ENCODE results near the gene PARP6. TPM values are rescaled to one million over a fixed set of nuclear protein-coding genes. Genes with fewer than 3 reads are reported as not detected.
A peak's percentile ranks its signal among the peaks of the same experiment; 100 is the strongest.

The PARP6 gene
- total RNA-seq, 1 donor from 2014 or later: 78.6 TPM

DNA sequence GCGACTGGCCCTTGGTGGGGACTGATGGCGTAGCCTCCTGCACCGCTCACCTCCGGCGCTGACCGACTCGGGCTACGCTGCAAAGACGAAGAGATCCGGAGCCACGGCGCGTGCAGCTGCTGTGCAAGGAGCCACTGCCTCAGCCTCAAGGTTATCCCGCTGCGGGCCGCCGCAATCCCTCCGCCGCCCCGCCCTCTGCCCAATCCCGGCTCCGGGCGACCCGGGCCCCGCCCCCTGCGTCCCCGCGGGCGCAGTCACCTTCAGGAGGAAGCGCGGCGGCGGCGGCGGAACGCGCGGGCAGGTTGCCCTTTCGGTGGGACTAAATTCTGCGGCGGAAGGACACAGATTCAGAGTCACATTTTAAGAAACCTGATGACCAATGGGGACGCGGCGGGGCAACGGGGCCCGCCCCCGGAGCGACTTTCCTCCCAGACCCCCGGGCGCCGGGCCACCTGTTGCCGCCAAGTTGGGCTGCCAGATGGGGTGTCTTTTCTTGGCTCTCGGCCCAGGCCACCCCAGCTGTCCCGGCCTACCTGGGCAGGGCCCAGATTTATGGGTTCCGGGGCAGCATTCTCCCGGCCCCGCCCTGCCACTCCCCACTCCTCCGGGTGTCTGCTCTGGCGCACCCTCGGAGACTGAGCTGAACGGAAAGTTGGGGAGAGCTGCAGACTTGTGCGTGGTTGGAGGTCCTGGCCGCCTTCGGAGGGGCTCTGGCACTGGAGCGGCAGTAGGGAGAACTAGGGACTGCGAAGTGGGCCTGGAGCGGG lies 41.1 kb downstream of the PARP6 start, which contains the start of gene PKM:
Gene PKM, minus strand, starts transcription at position 125 of the 767 bp plus-strand sequence. CDS start 12,093 bp downstream, outside the sequence.
- peak; percentile 99 for DNase-seq
- intact Hi-C loops (cut with micrococcal nuclease): loop anchor here (1.0 to 5.0 kb wide), 2 partner anchors 34 to 41 kb away; partner anchors contain the start of genes GRAMD2A and PARP6
- H3K27ac Mint-ChIP-seq: peak within 1 kb of the TSS; percentile 98
- H3K4me3 Mint-ChIP-seq: peak within 1 kb of the TSS; percentile 95
- H3K9me3 Mint-ChIP-seq: no peaks in the 10 kb centered on the region
- H3K4me1 Mint-ChIP-seq: peaks cover 45% of the 10 kb centered on the region
- H3K27me3 Mint-ChIP-seq: no peaks in the 10 kb centered on the region
- H3K36me3 Mint-ChIP-seq (ENCODE audit: low read depth): peaks cover 35% of the 10 kb centered on the region

DNA sequence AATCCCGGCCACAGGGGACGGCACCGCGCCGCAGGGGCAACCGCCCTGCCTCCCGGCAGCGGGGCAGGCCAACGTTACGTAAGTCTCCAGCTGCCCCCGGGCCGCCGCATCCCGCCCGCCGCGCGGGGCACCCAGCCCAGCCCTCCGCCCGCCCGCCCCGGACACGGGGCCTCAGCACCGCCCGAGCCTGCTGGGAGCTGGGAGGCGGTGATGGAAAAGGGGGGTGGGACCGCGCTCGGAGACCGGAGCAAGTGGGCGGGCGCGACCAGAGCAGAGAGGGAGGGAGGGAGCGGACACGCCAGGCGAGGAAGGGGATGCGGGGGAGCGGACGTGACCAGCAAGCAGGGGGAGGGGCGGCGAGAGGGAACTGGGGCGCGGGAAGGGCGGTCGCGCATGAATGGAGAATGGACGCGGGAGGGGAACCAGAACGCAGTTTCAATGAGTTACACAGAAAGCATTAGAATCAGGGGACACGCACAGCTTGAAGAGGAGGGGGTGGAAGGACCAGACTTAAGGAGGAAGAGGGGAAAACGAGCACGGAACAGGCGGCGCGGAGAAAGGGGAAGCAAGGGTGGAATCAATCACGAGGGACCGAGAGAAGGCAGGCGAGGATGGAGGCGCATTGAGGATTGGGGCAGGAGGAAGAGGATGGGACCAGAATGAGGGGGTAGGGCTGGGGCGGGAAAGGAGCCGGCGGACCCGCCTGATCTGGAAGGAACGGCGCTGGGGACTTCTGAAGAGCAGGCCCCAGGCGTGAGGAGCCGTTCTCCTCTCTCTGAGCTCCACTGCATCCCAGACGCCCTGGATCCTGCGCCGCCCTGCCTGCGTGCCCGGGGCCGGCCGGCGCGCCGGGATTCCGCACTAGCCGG lies 41.9 kb downstream of the PARP6 start:
- peak; percentile 93 for DNase-seq
- H3K27ac Mint-ChIP-seq: peak overlapping the region; percentile 98
- intact Hi-C loops (cut with micrococcal nuclease): loop anchor here (1.0 to 5.0 kb wide), 2 partner anchors 33 to 42 kb away; partner anchors contain the start of genes GRAMD2A and PARP6
- no peaks in the 10 kb centered on the region for H3K9me3 Mint-ChIP-seq
- H3K36me3 Mint-ChIP-seq (ENCODE audit: low read depth): peaks cover 43% of the 10 kb centered on the region
- H3K4me3 Mint-ChIP-seq: peak overlapping the region; percentile 95
- no peaks in the 10 kb centered on the region for H3K27me3 Mint-ChIP-seq
- H3K4me1 Mint-ChIP-seq: peaks cover 51% of the 10 kb centered on the region

DNA sequence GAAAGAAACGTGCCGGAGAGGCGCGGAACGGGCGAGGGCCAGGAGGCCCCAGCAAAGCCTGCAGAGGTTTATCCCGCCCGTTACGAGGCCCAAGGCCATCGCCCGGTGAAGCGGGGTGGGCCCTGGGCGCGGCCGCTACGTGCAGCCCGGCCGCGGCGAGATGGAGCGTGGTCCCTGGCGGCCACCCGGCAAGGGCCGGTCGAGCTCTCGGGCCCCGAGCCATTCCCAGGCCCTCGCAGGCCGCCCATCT lies 42.5 kb downstream of the PARP6 start:
- Mint-ChIP-seq H3K4me1 (peaks cover 48% of the 10 kb centered on the region), H3K9me3 (no peaks in the 10 kb centered on the region), H3K4me3 (peak overlapping the region; percentile 95), H3K36me3 (ENCODE audit: low read depth) (peaks cover 46% of the 10 kb centered on the region), H3K27me3 (no peaks in the 10 kb centered on the region), H3K27ac (peak overlapping the region; percentile 98)
- intact Hi-C loops (cut with micrococcal nuclease): loop anchor here (5.0 kb wide), 2 partner anchors 33 to 147 kb away; partner anchors contain the start of genes GRAMD2A and HEXA
- no peak for DNase-seq

GRCh38 chr15:72229076-72229946 lies 43.0 kb downstream of the PARP6 start:
- intact Hi-C loops (cut with micrococcal nuclease): loop anchor here (5.0 kb wide), 1 partner anchor 148 kb away; the partner anchor contains the start of gene HEXA

GRCh38 chr15:72227720-72228119 lies 44.6 kb downstream of the PARP6 start:
- intact Hi-C loops (cut with micrococcal nuclease): loop anchor here (1.0 to 5.0 kb wide), 7 partner anchors 10 to 247 kb away; partner anchors contain the start of genes ARIH1, HEXA, MYO9A and PARP6
- H3K4me1 Mint-ChIP-seq: peaks cover 53% of the 10 kb centered on the region
- H3K27ac Mint-ChIP-seq: peak overlapping the region; percentile 98
- peak; percentile 64 for DNase-seq
- H3K36me3 Mint-ChIP-seq (ENCODE audit: low read depth): peaks cover 65% of the 10 kb centered on the region
- peak overlapping the region; percentile 95 for H3K4me3 Mint-ChIP-seq
- H3K9me3 Mint-ChIP-seq: no peaks in the 10 kb centered on the region
- H3K27me3 Mint-ChIP-seq: no peaks in the 10 kb centered on the region

More at GRCh38 chr15:72229076-72229946, 43.0 kb downstream of the PARP6 start:
- Mint-ChIP-seq H3K27me3 (no peaks in the 10 kb centered on the region), H3K4me3 (peak overlapping the region; percentile 95), H3K27ac (peak overlapping the region; percentile 98), H3K9me3 (no peaks in the 10 kb centered on the region), H3K4me1 (peaks cover 45% of the 10 kb centered on the region), H3K36me3 (ENCODE audit: low read depth) (peaks cover 49% of the 10 kb centered on the region)
- DNase-seq: peak; percentile 82

DNA sequence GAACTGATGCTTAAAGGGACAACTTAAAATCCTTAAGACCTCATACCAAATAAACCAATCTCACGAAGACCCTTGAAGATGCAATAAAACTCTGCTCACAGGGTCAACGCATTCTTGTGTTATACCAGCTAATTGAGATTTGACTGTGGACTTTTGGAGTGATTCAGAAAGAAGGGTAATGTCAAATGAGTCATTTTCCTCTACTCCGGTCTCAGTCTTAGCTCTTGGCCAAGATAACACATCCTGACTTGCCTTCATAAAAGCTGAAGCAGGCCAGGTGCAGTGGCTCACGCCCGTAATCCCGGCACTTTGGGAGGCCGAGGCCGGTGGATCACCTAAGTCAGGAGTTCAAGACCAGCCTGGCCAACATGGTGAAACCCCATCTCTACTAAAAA lies 45.2 kb downstream of the PARP6 start:
- H3K4me3 Mint-ChIP-seq: peak overlapping the region; percentile 95
- H3K9me3 Mint-ChIP-seq: no peaks in the 10 kb centered on the region
- intact Hi-C loops (cut with micrococcal nuclease): loop anchor here (2.0 to 5.0 kb wide), 4 partner anchors 20 to 150 kb away; partner anchors contain the start of genes HEXA and PARP6
- H3K27ac Mint-ChIP-seq: peak overlapping the region; percentile 98
- no peaks in the 10 kb centered on the region for H3K27me3 Mint-ChIP-seq
- peak; percentile 81 for DNase-seq
- peaks cover 52% of the 10 kb centered on the region for H3K4me1 Mint-ChIP-seq
- peaks cover 70% of the 10 kb centered on the region for H3K36me3 Mint-ChIP-seq (ENCODE audit: low read depth)

DNA sequence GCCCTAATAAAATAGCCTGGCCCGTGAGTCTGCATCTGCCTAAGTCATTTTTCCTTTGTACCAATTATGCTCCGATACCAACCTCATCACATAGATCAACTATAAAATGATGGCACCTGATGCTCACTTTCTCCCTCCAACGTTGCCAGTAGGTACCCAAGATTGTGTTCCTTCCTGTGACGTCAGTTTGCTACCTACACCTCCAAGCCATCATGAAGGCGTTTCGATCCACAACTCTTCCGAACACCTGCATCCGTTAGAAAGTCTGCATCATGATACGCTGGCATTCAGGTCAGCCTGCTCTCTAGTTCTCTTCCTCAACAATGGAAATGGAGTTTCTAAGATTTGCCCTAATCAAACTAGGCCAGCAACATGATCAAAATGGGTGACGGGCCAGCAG lies 49.1 kb downstream of the PARP6 start:
- H3K36me3 Mint-ChIP-seq (ENCODE audit: low read depth): peaks cover 87% of the 10 kb centered on the region
- H3K4me1 Mint-ChIP-seq: peaks cover 67% of the 10 kb centered on the region
- no peaks in the 10 kb centered on the region for H3K9me3 Mint-ChIP-seq
- peak overlapping the region; percentile 61 for H3K27ac Mint-ChIP-seq
- no peaks in the 10 kb centered on the region for H3K27me3 Mint-ChIP-seq
- intact Hi-C loops (cut with micrococcal nuclease): no loop called here
- DNase-seq: no peak
- H3K4me3 Mint-ChIP-seq: peak overlapping the region; percentile 9

DNA sequence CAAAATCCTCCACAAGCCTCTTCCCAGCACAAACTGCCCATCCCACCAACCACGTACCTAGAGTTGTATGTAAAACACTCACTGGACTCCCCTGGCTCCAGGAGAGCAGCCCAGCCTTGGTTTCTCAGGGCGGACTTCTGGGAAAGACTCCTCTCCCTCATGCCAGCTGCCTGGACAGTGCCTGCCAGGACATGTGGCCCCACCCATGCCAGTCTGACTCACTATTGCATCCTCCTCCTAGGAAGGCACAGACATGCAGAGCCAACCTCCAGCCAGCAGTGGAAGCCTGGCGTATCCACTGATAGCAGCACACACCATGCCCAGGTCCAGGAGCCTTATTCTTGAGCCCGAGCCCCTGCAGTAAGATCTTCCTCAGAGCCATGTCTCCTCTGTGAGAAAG lies 50.0 kb downstream of the PARP6 start:
- H3K4me3 Mint-ChIP-seq: peak overlapping the region; percentile 9
- no peaks in the 10 kb centered on the region for H3K9me3 Mint-ChIP-seq
- peaks cover 66% of the 10 kb centered on the region for H3K4me1 Mint-ChIP-seq
- peak overlapping the region; percentile 61 for H3K27ac Mint-ChIP-seq
- no peaks in the 10 kb centered on the region for H3K27me3 Mint-ChIP-seq
- DNase-seq: no peak
- H3K36me3 Mint-ChIP-seq (ENCODE audit: low read depth): peaks cover 87% of the 10 kb centered on the region
- intact Hi-C loops (cut with micrococcal nuclease): no loop called here

DNA sequence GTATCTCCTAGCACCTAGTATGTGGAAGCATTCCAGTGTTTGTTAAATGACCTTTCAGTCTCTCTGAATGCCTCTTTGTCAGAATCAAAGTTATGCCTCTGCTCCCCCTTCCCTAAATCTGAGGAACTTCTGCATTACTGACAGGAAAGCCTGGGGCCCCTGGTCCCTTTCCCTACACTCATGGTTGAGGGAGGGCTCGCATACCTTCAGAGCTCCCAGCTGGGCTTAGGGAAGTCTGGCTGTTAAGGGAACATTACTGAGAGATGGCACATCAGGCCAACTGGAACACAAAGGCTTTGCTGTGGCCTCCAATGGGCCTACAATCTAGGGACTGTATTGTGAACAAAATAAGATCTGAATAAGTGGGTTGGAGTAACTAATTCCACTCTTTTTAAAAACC lies 51.7 kb downstream of the PARP6 start:
- Mint-ChIP-seq H3K4me1 (peaks cover 56% of the 10 kb centered on the region), H3K36me3 (ENCODE audit: low read depth) (peaks cover 83% of the 10 kb centered on the region), H3K27ac (peak overlapping the region; percentile 65), H3K4me3 (no peak overlapping the region), H3K27me3 (no peaks in the 10 kb centered on the region), H3K9me3 (no peaks in the 10 kb centered on the region)
- no peak for DNase-seq
- intact Hi-C loops (cut with micrococcal nuclease): no loop called here

DNA sequence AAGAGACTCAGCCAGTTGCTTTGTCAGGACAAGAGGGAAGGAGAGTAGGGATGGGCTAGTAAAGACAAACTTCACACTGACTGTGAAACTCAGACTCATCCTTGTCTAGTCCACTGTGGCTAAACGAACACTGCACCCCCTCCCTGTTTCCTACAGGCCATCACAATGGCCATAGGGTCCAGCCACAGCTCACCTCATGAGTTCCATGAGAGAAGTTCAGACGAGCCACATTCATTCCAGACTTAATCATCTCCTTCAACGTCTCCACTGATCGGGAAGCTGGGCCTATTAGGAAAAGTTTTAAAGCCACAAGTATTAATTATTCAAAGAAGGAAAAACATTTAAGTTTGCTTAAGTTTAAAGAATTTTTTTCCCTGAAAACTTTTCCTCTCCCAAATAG lies 55.1 kb downstream of the PARP6 start:
- Mint-ChIP-seq H3K9me3 (no peaks in the 10 kb centered on the region), H3K36me3 (ENCODE audit: low read depth) (peaks cover 78% of the 10 kb centered on the region), H3K4me3 (no peak overlapping the region), H3K4me1 (peaks cover 38% of the 10 kb centered on the region), H3K27me3 (no peaks in the 10 kb centered on the region), H3K27ac (no peak overlapping the region)
- DNase-seq: no peak
- intact Hi-C loops (cut with micrococcal nuclease): no loop called here

- DNase-seq: no peak
- Mint-ChIP-seq H3K9me3 (no peaks in the 10 kb centered on the region), H3K4me1 (peaks cover 34% of the 10 kb centered on the region), H3K27ac (no peak overlapping the region), H3K27me3 (no peaks in the 10 kb centered on the region), H3K4me3 (no peak overlapping the region), H3K36me3 (ENCODE audit: low read depth) (peaks cover 81% of the 10 kb centered on the region)
- intact Hi-C loops (cut with micrococcal nuclease): no loop called here
Measured at GRCh38 chr15:72216079-72216478, 56.3 kb downstream of the PARP6 start.

DNA sequence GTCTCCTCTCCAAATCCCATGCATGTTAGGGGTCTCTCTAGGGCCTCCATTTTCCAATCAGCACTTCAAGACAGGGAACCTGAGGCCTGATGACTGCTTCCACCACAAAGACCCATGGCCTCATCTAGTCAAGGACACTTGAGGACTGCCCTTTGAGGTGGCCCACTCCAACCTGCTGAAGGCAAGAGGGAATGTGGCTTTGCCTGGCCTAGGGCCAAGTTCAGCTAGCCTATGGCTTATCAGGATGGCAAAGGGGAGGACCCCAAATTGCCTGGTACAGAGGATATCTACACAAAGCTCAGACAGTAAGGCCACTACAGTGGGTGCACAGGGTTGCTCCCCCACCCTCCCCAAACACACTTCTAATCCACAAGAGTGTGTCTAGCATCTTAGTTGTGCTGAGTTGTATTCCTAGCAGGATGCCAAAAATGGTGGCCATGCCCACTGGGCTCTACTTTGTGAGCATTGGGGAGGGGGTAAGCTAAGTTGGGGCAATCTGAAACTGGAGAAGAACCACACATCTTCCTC lies 64.7 kb downstream of the PARP6 start:
- H3K4me1 Mint-ChIP-seq: peaks cover 36% of the 10 kb centered on the region
- H3K27me3 Mint-ChIP-seq: no peaks in the 10 kb centered on the region
- peaks cover 93% of the 10 kb centered on the region for H3K36me3 Mint-ChIP-seq (ENCODE audit: low read depth)
- H3K9me3 Mint-ChIP-seq: no peaks in the 10 kb centered on the region
- peak overlapping the region; percentile 51 for H3K27ac Mint-ChIP-seq
- no peak overlapping the region for H3K4me3 Mint-ChIP-seq
- intact Hi-C loops (cut with micrococcal nuclease): loop anchor here (2.0 kb wide), 1 partner anchor 19 kb away; no protein-coding TSS in a partner anchor
- no peak for DNase-seq

GRCh38 chr15:72206677-72207000 lies 65.7 kb downstream of the PARP6 start:
- peak overlapping the region; percentile 51 for H3K27ac Mint-ChIP-seq
- H3K27me3 Mint-ChIP-seq: no peaks in the 10 kb centered on the region
- no peaks in the 10 kb centered on the region for H3K9me3 Mint-ChIP-seq
- H3K4me3 Mint-ChIP-seq: no peak overlapping the region
- H3K36me3 Mint-ChIP-seq (ENCODE audit: low read depth): peaks cover 88% of the 10 kb centered on the region
- DNase-seq: no peak
- peaks cover 36% of the 10 kb centered on the region for H3K4me1 Mint-ChIP-seq
- intact Hi-C loops (cut with micrococcal nuclease): loop anchor here (2.0 kb wide), 1 partner anchor 20 kb away; no protein-coding TSS in a partner anchor
